H1 (cell line): ENCODE results near the gene GABPB2. TPM values are rescaled to one million over a fixed set of nuclear protein-coding genes. Genes with fewer than 3 reads are reported as not detected.
A peak's percentile ranks its signal among the peaks of the same experiment; 100 is the strongest.

Experiments used
- BRCA1 ChIP-seq: IDR thresholded peaks from 2 replicates; pipeline ENCODE4 v1.6.1; 2012; ENCODE audit warnings: low read depth, low read length, improper control_type of control experiment
- CHD7 ChIP-seq: fragments of 300-600 bp; sonication (generic); IDR thresholded peaks from 2 replicates; pipeline ENCODE4 v1.7.1; 2012; ENCODE audit warnings: low read length, moderate library complexity, mild to moderate bottlenecking, inconsistent platforms; ENCODE audit not compliant: insufficient replicate concordance
- GABPA ChIP-seq: IDR thresholded peaks from 2 replicates; pipeline ENCODE4 v1.6.1; 2011; ENCODE audit warnings: mild to moderate bottlenecking, low read length, moderate library complexity, borderline replicate concordance; ENCODE audit not compliant: insufficient read depth
- JUND ChIP-seq: IDR thresholded peaks from 2 replicates; pipeline ENCODE4 v1.6.1; 2011; ENCODE audit warnings: mild to moderate bottlenecking, improper control_type of control experiment, low read length
- KDM1A ChIP-seq: fragments of 200-600, 300-600 bp; sonication (generic); IDR thresholded peaks from 2 replicates; pipeline ENCODE4 v1.7.1; 2016; ENCODE audit warnings: mild to moderate bottlenecking, low read length, borderline replicate concordance
- KDM5A ChIP-seq: fragments of 200-600 bp; IDR thresholded peaks from 2 replicates; pipeline ENCODE4 v1.7.1; 2012; ENCODE audit warnings: mild to moderate bottlenecking, low read length, inconsistent platforms, mixed read lengths
- POU5F1 ChIP-seq: IDR thresholded peaks from 2 replicates; pipeline ENCODE4 v1.6.1; 2011; ENCODE audit warnings: low read depth, mild to moderate bottlenecking, low read length, moderate library complexity
- SIN3A ChIP-seq, 2 experiments: IDR thresholded peaks in 1 of 2; conservative IDR thresholded peaks in 1 of 2; 2 replicates each; pipeline ENCODE4 v1.6.1; 2011 to 2012; ENCODE audit warnings: low read length in 2 of 2, improper control_type of control experiment in 1 of 2, low read depth in 1 of 2, mild to moderate bottlenecking in 1 of 2
- SP2 ChIP-seq: IDR thresholded peaks from 2 replicates; pipeline ENCODE4 v1.6.1; 2012; ENCODE audit warnings: mild to moderate bottlenecking, low read length, inconsistent platforms
- SP4 ChIP-seq: IDR thresholded peaks from 2 replicates; pipeline ENCODE4 v1.6.1; 2012; ENCODE audit warnings: low read length, inconsistent platforms
- TAF7 ChIP-seq: optimal IDR thresholded peaks from 2 replicates; pipeline ENCODE3; 2011; ENCODE audit warnings: low read depth, mild to moderate bottlenecking, inconsistent platforms, low read length, moderate library complexity, borderline replicate concordance
- polyA plus RNA-seq, 7 experiments: library from polyadenylated mRNA; depleted of rRNA in 3 of 7; stranded (reverse) in 5 of 7; unstranded in 2 of 7; fragments of >200 nt in 5 of 7; fragments of 200-250 nt in 2 of 7; gene quantifications; 1 replicate in 5 of 7; 2 replicates in 1 of 7; 4 replicates in 1 of 7; pipeline versions ENCODE4 v1.2.1 to v1.2.3, GENCODE V29; 2011 to 2013; ENCODE audit warnings: missing spikeins in 2 of 7, mixed read lengths in 2 of 7
- total RNA-seq: library from RNA; stranded (reverse); fragmentation: NEBNext Ultra II Directional; extraction: Animal tissue kit (Norgen Biotek cat#: 25700); gene quantifications from 2 replicates; pipeline ENCODE4 v1.2.1, GENCODE V29; 2021

Gene GABPB2
- total and polyA plus RNA-seq, 2 of the 8 experiments (the other 6 are each of a cell fraction or from before 2014, with no cell fraction given), result 1.8 to 2.4 TPM

GRCh38 chr1:151060007-151060656 lies 10.4 kb upstream of the GABPB2 start, which contains the start of gene MLLT11 (continued):
- TF ChIP-seq CHD7 (no peak), KDM5A (no peak), SP2 (no peak), TAF7 (peak; percentile 58), GABPA (no peak), BRCA1 (no peak), KDM1A (no peak), POU5F1 (no peak), SP4 (no peak), JUND (no peak), SIN3A (conservative IDR thresholded peaks at IDR 0.05 in 1 of 2, IDR thresholded peaks at IDR 0.05 in 1 of 2; ENCODE audit: low read depth in 1 of 2, low read length in 2 of 2) (peak; percentile 94 to 97)
